ENCODE data around the gene LTA4H.

LTA4H gene

DNA sequence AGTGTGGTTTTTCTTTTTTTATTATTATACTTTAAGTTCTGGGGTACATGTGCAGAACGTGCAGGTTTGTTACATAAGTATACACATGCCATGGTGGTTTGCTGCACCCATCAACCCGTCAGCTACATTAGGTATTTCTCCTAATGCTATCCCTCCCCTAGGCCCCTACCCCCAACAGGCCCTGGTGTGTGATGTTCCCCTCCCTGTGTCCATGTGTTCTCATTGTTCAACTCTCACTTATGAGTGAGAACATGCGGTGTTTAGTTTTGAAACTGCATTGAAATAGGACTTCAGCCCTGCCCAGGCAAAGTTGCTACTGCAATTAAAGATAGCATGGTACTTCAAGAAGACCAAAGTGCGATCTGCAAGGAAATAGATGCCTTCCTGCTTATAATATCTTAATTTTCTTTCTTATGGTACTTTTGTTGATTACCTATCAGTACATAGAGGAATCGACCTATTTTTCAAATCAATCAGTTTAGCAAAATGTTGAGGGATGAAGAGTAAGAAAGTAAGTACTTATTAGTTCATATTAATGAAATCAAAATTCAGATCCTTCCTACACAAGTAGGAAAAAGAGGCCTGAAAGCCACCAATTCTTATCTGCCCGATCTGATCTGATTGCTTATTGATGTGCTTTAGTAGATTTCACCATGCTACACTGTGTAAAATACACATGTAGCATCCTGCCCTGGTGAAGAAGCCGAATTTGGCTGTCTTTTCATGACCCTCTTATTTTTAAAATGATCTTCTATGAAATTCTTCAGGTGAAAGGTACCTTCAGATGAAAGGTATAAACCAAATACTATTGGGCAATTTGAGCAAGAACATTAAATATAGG lies 1.6 kb downstream of the LTA4H start:
- DNase-seq: no peak

DNA sequence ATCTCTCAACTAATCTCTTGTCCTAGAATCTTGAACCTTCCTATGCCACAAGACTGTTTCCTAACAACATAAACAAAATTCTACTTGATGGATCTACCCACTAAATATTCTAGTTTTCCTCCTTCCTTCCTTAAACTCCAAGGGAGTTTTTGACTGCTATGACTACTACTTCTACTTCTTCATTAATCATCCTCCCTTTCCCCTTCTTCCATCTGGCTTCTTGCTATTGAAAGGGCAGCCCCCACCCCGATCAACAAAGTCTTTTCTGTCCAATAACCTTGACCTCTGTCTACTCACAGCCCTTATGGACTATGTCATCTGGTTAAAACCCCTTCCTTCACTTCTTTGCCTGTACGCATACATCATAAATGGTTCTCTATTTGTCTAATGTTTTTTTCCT lies 5.6 kb downstream of the LTA4H start:
- DNase-seq: peak; percentile 26

DNA sequence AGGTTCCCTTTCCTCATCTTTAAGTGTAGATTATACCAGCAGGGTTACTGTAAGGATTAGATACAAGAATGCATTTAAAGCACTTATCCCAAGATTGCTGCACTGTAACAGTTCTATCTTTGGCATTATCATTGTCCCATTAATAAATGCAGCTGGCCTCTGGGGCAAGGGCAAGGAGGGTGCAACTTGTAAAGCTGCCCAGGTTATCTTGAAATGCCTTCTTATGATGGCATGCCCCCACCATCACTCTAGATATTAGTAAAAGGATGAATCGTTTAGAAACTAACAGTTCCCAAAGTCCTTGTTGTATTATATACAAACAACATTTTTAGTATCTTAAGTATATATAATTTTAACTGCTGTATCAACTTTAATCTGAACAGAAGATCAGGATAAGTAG lies 6.8 kb downstream of the LTA4H start:
- no peak for DNase-seq

DNA sequence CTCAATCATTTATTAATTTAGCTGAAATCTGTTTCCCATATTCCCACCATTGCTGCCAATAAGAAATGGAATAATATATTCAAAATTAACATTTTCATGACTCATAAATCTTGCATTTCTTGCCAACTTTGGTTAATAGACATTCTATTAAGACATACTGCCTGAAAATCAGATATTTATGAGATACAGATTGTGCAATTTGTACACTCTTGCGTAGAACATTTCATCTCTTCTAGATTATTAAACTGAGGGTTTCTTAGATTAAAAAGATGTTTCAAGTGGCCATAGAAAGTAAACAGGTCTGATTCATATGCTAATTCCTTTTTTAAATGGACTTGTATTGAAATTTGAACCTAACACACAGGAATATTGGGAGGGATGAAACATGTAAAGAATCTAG lies 9.1 kb downstream of the LTA4H start:
- DNase-seq: no peak

DNA sequence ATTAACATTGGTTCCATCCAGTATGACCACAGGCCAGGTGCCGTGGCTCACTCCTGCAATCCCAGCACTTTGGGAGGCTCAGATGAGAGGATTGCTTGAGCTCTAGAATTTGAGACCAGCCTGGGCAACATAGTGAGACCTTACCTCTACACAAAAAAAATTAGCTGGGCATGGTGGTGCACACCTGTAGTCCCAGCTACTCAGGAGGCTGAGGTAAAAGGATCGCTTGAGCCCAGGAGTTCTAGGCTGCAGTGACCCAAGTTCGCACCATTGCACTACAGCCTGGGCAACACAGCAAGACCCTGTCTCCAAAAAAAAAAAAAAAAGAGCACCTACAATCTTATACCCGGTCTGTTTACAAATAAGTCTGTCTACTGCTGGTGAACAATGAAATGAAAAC lies 9.9 kb downstream of the LTA4H start:
- no peak for DNase-seq

DNA sequence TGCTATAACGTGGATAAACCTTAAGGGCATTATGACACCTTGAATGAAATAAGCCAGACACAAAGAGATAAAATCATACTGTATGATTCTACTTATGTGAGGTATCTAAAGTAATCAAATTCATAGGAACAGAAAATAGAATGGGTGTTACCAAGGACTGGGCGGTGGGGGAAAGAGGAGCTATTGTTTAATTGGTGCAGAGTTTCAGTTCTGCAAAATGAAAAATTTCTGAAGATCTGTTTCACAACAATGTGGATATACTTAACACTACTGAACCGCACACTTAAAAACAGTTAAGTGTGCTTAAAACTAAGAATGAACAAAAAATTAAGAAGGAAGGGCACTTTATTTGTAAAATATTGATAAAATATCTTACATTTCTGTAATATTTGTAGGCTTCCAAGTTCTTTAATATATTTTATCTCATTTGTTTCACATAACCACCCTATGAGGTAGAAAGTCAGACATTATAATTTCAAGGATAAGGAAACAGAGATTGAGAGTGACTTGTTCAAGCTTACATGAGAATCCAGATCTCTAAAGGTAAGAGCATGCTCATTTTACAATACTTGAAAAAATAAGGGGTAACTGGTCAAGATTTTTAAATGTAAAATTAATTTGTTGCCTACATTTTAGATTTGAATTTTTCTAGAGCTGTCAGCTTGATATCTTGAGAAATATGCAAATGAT lies 14.9 kb downstream of the LTA4H start:
- DNase-seq: peak; percentile 86

DNA sequence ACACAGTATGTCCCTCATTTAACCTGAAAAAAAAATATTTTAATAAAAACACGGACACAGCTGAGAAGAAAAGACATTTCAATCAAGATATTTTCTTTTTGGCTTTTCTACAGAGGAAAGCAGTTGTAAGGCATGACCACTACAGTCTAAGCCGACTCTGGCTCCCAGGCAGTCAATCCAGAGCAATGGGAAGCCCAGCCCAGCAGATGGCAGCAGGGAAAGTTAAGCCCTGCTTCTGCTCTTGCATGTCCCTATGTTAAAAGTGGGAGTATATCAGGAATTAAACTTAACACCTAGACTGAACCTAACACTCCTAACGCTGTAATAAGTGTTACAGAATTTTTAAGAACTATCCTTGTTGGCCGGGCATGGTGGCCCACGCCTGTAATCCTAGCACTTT lies 19.7 kb downstream of the LTA4H start:
- DNase-seq: peak; percentile 50

DNA sequence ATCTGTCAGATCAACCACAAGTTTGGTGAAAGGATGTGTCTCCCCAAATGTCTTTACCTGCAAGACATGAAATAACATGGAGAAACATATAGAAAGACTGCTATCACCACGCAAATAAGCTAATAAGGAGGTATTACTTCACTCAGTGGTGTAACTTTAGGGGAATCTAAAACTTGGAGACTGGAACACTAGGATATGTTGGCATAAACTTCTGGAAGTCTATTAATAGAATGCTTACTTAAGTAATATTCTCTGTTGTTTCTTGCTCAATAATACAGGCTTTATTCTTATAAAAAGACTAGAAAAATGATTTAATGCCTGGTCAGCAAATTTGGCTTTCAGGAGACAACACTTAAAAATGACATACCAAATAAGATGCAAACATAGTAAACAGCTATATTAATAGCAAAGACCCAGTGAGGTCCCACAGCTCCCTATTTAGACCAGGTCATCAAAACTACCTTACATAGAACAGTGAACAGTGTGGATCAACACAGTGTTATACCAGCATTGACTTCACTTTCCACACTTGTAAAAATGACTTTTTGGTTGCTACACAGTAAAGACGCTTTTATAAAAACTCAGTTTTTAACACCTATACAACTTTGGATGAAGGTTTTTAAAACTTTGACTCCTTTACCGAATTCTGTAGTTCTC lies 20.3 kb downstream of the LTA4H start:
- DNase-seq: no peak

DNA sequence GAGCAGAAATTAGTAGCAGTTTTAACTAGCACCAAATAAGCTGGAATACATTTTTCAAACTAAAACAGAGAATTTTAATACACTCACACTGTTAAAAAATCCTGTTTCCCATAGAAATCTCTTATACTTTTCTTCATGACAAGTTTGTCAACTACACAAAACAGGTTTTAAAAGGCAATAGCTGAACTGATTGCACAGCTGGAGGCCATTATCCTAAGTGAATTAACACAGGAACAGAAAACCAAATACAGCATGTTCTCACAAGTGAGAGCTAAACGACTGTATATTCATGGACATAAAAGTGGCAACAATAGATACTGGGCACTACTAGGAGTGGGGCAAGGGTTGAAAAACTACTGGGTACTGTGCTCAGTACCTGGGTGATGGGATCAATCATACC lies 27.7 kb downstream of the LTA4H start:
- no peak for DNase-seq

DNA sequence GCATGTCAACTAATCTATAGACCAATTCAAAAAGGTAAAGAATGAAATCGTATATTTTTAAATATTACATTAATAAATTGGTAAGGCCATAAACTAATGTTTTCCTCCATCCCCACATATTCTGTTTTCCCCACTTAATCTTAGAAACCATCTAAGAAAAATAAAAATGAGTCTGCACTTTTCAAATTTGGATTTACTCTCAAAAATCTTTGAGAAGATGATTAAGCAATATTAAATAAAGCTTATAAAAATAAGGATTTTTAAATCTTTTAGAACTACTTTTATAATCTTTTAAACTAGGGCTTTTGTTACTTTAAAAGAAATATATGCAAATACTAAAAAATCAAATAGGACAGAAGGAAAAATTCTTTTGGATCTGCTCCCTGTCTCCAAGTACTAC lies 28.7 kb downstream of the LTA4H start:
- DNase-seq: no peak

DNA sequence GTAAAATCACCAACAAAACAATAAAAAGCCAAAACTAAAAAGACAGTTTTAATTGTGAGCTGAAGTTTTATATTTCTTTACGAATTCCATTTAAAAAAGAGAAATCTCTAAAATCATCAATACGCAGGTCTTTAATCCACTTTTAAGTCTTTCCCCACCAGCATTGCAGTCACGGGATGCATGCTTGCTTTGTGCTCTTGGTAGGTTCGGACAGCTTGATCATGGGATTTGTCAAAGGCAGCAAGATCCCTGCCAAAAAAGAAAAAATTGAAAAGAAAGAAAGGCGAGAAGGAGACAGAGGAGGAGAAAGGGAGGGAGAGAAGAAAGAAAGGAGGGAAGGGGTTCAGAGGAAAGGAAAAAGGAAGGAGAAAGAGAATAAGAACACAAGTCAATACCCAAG lies 34.5 kb downstream of the LTA4H start:
- DNase-seq: no peak

DNA sequence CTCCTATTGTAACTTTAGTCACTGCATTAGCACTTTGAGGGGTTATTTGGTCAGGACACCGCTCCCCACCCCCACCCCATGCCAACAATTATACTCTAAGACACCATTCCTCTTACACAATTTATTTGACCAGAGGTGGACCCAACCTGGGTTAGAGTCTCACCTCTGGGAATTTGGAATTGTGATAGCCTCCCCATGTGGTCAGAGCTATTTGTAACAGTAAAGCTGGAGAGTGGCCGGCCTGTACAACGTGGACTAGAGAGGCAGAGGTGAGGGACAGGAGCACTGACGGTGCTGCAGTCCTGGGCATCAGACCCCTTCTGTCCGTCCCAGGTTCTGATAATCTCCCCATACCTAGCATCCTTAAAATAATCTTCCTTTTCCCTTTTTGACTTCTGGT lies 35.9 kb downstream of the LTA4H start:
- DNase-seq: no peak

DNA sequence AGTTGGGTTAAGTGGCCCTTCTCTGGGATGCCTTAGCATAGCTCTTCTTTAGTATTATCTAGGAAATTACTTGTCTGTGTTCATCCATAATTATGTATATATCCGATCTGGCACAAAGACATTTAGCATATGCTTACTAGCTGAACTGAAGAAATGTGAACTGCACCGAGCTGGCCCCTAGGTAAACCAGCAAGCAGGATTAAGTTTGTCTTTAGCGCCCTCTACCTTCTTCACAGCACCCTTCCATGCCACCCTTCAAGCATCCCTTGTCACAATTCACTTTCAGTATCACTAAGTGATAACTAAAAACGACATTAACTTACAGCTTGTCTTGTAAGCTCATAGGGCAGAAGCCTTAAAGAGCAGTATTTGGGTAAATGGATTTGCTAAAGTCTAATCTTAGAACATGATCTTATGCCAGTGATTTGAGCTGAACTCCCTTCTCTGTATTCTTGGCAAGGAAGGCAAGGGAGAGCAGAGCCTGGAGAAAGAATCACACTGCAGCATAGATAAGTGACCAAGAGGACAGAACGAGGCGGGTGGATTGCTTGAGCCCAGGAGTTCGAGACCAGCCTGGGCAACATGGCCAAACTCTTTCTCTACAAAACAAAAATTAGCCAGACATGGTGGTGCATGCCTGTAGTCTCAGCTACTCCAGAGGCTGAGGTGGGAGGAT lies 36.6 kb downstream of the LTA4H start:
- DNase-seq: peak; percentile 78

DNA sequence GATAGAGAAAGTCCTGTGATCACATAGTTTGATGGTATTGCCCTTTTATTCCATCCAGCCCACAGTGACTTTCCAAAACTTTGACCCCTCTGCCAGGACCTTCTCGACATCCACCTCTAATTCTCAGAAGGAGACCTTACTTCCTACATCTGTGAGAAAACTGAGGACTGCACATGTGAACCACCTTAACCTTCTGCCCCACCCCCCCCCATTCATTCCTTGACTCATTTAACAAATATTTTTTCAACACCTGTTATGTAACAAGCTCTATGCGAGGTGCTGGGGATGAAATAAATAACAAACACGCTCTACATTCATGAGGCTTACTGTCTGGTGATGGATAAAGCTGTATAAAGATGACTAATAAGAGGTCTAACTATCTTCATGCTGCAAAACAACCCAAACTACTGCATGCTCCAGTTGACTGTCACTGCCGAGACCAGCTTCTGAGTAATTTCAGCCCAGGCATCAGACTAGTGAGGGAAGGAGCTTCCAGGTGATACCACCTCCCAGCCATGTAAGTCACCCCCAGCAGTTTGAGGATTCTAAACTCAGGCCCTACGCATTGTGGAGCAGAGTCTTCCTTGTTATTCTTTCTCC lies 37.4 kb downstream of the LTA4H start:
- no peak for DNase-seq

DNA sequence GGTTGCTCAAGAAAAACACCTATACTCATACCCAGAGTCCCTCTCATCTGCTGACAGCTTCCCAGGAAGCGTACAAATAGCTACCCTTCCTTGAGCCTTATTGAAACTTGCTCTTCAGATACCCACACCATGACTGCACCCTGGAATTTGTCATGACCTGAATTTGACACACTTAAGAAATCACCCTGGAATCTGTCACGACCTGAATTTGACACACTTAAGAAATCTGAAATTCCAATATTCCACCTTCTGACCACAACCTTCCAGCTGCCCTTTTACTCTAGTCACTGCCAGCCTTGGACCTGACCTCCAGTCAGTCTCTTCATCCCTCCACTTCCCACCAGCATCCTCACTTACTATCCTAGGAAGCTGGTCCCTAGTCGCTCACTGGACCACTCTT lies 38.1 kb downstream of the LTA4H start:
- DNase-seq: no peak

DNA sequence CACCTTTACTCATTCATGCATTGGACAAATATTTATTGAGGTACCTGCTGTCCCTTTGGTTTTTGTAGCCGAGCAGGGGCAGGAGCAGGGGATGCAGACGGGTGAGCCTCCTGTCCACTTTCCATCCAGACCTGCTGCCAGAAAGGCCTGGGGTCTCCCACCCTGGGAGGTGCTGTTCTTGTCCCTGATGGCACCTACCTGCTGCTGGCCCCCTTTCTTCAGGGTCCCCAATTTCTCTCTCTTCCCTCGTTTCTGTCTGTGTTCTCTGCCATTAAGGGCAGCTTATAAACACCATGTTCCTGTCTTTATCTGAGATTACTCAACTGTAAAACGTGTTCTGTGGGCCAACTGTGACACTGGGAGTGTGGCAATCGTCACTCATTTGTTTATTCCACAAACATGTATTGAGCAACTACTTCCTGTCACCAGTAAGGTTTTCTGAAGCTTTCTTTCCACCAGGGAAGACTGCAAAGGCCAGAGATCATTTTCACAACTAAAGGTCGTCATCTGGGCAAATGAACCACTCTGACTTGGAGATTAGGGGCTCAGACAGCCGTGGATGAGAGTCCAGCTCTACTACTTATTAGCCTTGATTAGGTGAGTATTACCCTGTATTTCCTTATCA lies 39.2 kb downstream of the LTA4H start, which contains the start of gene HAL:
HAL (minus strand) TSS at position 311 of the 625 bp plus-strand sequence. CDS start 434 bp downstream, outside the sequence.
- DNase-seq: peak; percentile 89

DNA sequence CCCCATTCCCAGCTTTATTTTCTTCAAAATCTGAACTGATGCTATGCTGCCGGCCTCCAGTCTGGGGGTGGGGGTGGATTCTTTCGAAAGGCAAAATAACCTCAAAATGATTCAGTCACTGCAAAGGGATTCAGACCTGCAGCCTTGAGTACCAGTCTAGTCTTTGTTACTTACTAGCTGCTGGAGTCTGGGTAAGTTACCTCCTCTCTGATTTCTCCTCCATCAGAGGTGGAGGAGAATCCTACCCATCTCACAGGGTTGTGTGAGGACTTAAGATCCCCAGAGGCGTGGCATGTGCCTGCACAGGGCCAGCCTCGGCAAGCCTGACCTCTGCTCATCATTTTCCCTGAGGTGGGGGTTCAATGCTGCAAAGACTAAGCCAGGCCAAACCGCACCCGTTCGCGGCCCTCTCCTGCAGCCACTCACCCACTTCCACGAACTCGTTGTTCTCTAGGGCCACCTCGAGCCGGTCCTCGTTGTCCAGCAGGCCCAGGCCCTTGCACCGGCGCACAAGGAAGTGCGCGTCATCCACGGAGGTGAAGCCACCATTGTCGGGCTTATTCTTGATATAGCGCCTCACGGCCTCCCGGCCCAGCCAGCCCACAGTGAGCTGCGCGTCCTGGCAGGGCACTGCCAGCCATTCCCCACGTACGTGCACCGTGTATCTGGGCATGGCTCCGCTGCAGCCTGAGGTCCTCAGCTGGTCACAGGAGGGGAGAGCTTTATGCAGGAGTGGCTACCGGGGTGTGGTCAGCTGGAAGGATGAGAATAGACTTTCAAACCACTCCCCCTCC lies 40.0 kb downstream of the LTA4H start:
- no peak for DNase-seq

DNA sequence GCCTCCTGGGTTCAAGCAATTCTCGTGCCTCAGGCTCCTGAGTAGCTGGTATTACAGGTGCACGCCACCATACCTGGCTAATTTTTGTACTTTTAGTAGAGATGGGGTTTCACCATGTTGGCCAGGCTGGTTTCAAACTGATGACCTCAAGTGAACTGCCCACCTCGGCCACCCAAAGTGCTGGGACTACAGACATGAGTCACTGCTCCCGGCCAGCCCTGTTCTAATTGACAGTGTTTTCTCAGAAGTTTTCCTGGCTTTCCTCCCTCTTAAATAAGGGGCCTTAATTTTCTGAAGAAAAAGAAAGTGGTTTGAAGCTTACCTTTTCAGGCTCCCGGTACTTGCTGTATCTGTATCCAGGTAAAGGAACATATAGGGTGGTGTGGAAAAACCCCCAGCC lies 40.9 kb downstream of the LTA4H start:
- DNase-seq: no peak

DNA sequence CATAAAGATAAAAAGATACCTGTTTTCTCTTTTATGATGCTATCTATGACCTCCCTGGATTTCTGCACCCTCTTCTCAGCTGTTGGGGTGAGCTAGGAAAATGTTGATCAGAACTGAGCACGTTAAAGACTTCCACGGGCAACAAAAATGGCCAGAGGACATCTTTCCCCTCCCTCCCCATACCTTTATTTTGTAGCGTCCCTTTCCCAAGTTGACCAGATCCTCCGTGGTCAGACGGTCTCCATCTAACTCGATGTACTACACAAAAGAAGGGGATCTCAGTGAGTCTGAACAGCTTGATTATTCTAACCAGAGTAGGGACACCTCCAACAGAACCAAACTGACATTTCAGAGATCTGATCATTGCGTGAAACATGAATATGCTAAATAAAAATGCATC lies 41.5 kb downstream of the LTA4H start:
- DNase-seq: no peak

DNA sequence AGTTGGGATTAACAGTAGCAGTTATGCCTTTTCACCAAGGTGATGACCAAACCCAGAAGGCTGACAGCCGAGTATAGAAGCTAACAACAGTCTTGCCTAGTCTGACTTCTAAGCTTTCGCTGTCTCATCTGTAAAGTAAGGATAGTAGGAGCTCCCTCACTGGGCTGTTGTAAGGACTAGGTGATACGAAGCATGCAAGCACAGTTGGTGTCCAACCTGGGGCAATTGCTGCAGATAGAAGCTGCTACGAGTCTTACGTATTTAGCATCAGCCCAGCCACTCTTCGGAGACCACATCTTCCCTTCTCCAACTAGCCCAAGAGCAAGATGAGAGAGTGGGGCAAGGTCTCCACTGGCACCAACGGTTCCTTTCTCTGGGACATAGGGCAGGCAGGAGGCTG lies 45.3 kb downstream of the LTA4H start:
- no peak for DNase-seq

DNA sequence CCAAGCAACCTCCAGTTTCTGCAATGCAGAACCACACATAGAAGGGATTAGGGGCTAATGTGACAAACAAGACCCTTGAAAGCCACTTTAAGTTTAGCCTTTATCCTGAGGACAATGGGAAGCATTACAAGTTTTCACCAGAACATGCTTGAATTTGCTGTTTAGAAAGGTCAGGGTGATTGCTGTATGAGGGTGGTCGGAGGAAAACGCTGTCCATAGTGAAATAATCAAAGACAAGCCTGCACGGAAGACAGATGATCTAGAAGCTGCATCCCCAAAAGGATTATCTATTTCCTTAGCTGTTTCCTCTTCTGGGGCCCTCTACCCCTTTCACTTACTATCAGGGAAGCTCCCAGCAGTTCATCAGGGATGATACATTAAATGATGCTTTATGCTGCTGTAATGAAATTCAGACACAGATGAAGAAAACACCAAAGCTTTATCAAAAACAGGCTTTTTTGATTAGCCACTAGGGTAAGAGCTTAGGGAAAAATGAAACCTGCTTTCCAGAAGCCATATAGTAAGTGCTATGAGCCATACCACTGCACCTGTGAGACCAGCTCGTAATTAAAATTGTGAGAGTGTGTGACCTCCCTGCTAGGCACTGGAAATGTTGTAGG lies 45.8 kb downstream of the LTA4H start:
- no peak for DNase-seq

Data from inflammatory macrophage treated with lipopolysaccharide for 4 hours (primary cell).